Measurements from ENCODE around the gene NFIC. TPM values are rescaled to one million over a fixed set of nuclear protein-coding genes. Genes with fewer than 3 reads are reported as not detected.

Gene NFIC
- total and polyA plus RNA-seq, 10 of the 15 experiments (the other 5 are each of a cell fraction or from before 2014, with no cell fraction given) = 0.71 to 53.5 (median 10.2) TPM

- no peak for TF ChIP-seq MTA2 (IDR thresholded peaks at IDR 0.05; ENCODE audit: low read depth)
- no peak for TF ChIP-seq ZNF217 (IDR thresholded peaks at IDR 0.05)
- TF ChIP-seq SRF (IDR thresholded peaks at IDR 0.05; ENCODE audit: low read depth in 2 of 2, low read length in 2 of 2) = peak in 1 of 2 experiments; percentile 41; a peak in 1 of 4 replicates
- TF ChIP-seq SUPT20H (IDR thresholded peaks at IDR 0.05; ENCODE audit: borderline replicate concordance, control insufficient read depth, low read depth, low read length) = no peak
- TF ChIP-seq MEF2B (IDR thresholded peaks at IDR 0.05; ENCODE audit: partially characterized antibody, poor library complexity, severe bottlenecking) = peak; percentile 73
- peak; percentile 100 for TF ChIP-seq FOXM1 (IDR thresholded peaks at IDR 0.05; ENCODE audit: low read depth, low read length)
- no peak for TF ChIP-seq PBX3 (IDR thresholded peaks at IDR 0.05; ENCODE audit: insufficient replicate concordance, low read depth, low read length)
- TF ChIP-seq ESRRA (IDR thresholded peaks at IDR 0.05; ENCODE audit: low read length) = no peak
- TF ChIP-seq CTCF (IDR thresholded peaks at IDR 0.05 in 2 of 3, conservative IDR thresholded peaks at IDR 0.05 in 1 of 3; ENCODE audit: control insufficient read depth in 2 of 3, extremely low read depth in 1 of 3, insufficient read depth in 1 of 3, low read depth in 3 of 3, low read length in 3 of 3) = no peak
- peak; percentile 55 for TF ChIP-seq MAX (IDR thresholded peaks at IDR 0.05; ENCODE audit: low read depth, low read length)
- TF ChIP-seq YBX1 (IDR thresholded peaks at IDR 0.05) = no peak
- TF ChIP-seq BCLAF1 (IDR thresholded peaks at IDR 0.05) = no peak
- TF ChIP-seq ZNF384 (IDR thresholded peaks at IDR 0.05; ENCODE audit: borderline replicate concordance, low read depth, low read length) = no peak
- peak; percentile 94 for TF ChIP-seq CREM (IDR thresholded peaks at IDR 0.05; ENCODE audit: low read depth)
- TF ChIP-seq USF2 (IDR thresholded peaks at IDR 0.05; ENCODE audit: borderline replicate concordance, low read depth, low read length) = no peak
- peak; percentile 83 for TF ChIP-seq GABPA (IDR thresholded peaks at IDR 0.05; ENCODE audit: low read depth)
- no peak for TF ChIP-seq STAT3 (IDR thresholded peaks at IDR 0.05; ENCODE audit: low read depth, low read length)
- no peak for TF ChIP-seq ZBTB33 (IDR thresholded peaks at IDR 0.05)
These were observed 139.4 kb downstream of the NFIC start, which contains the start of gene FZR1 (continued) for GRCh38 chr19:3505598-3506383.
